HCT116 (cell line): Measurements from ENCODE around the gene TBC1D12. TPM values are rescaled to one million over a fixed set of nuclear protein-coding genes. Genes with fewer than 3 reads are reported as not detected.

Experiments used
- ATAC-seq: fragments of 200-7000 bp; cut with Tn5 transposase; 2 replicates; pipeline ENCODE4 v1.9.1; 2020; ENCODE audit warnings: mild to moderate bottlenecking, moderate library complexity
- BruUV-seq: library from RNA; stranded (reverse); fragments of 400-500 nt; replicated peaks from 2 replicates; lab custom pipeline; 2021; lab: Mats Ljungman, UMichigan
- CTCF ChIA-PET: fragments of 300-600 bp; sonication (Branson Sonifier 250); formaldehyde crosslinking; loops from one replicate; lab custom pipeline; 2021; ENCODE audit warnings: antibody characterized with exemption; lab: Charles Lee
- POLR2A ChIA-PET: fragments of 300-600, 350-600 bp; sonication (Branson Sonifier 250); formaldehyde crosslinking; loops from one replicate; lab custom pipeline; 2021; ENCODE audit warnings: antibody characterized with exemption; lab: Charles Lee
- RAD21 ChIA-PET, 2 experiments: fragments of 300-600 bp; sonication (Branson Sonifier 250); formaldehyde crosslinking; loops; one replicate each; lab custom pipeline; 2023; ENCODE audit warnings: low total read pairs in 2 of 2; ENCODE audit not compliant: uncharacterized antibody in 2 of 2, unreplicated experiment in 2 of 2, low non-redundant PET in 1 of 2; lab: Charles Lee
- DNase-seq: peaks from one replicate; pipeline ENCODE4 v3.0.0-alpha.2; 2010; ENCODE audit warnings: low read depth, low spot score
- H2AFZ ChIP-seq: fragments of 200-600 bp; shearing (Covaris generic), sonication (generic); 2 replicates; pipeline ENCODE4 v1.6.1; 2017; ENCODE audit warnings: low read depth, mixed run types, mixed read lengths, antibody characterized with exemption, low read length; ENCODE audit not compliant: poor library complexity, severe bottlenecking
- H3K27ac ChIP-seq: 2 replicates; pipeline ENCODE4 v1.5.1; 2012; ENCODE audit warnings: low read depth, low read length
- H3K27me3 ChIP-seq: fragments of 200-600 bp; sonication (generic); 2 replicates; pipeline ENCODE4 v1.6.1; 2016; ENCODE audit warnings: mixed run types, low read length, mixed read lengths; ENCODE audit not compliant: insufficient read depth
- H3K36me3 ChIP-seq, 2 experiments: fragments of 200-500 bp in 1 of 2; fragments of 200-600 bp in 1 of 2; sonication (Bioruptor generic) in 1 of 2; sonication (generic) in 1 of 2; 2 replicates each; pipeline versions ENCODE4 v1.5.1 to v1.6.1; 2014 to 2016; ENCODE audit warnings: low read length in 2 of 2, inconsistent platforms in 1 of 2, mixed read lengths in 1 of 2, mixed run types in 1 of 2; ENCODE audit not compliant: insufficient read depth in 2 of 2, control insufficient read depth in 1 of 2
- H3K4me1 ChIP-seq, 2 experiments: fragments of 200-600 bp in 1 of 2; sonication (generic) in 1 of 2; 2 replicates each; pipeline versions ENCODE4 v1.5.1 to v1.6.1; 2012 to 2017; ENCODE audit warnings: low read length in 2 of 2, inconsistent platforms in 1 of 2, mild to moderate bottlenecking in 1 of 2, mixed read lengths in 1 of 2, mixed run types in 1 of 2, moderate library complexity in 1 of 2; ENCODE audit not compliant: insufficient read depth in 2 of 2, control insufficient read depth in 1 of 2
- H3K4me2 ChIP-seq: fragments of 200-600 bp; sonication (generic); 2 replicates; pipeline ENCODE4 v1.6.1; 2017; ENCODE audit warnings: mixed run types, low read length, mixed read lengths
- H3K4me3 ChIP-seq, 2 experiments: fragments of 200-600 bp in 1 of 2; sonication (generic) in 1 of 2; replicated peaks in 1 of 2; 2 replicates each; pipeline ENCODE4 v1.5.1; 2011 to 2016; ENCODE audit warnings: low read length in 2 of 2, control low read depth in 1 of 2, low read depth in 1 of 2, mild to moderate bottlenecking in 1 of 2, mixed read lengths in 1 of 2, mixed run types in 1 of 2
- H3K79me2 ChIP-seq: fragments of 200-600 bp; sonication (generic); 2 replicates; pipeline ENCODE4 v1.6.1; 2017; ENCODE audit warnings: mild to moderate bottlenecking, mixed run types, low read length, moderate library complexity, mixed read lengths; ENCODE audit not compliant: insufficient read depth
- H3K9ac ChIP-seq: fragments of 200-600 bp; sonication (generic); 2 replicates; pipeline ENCODE4 v1.6.1; 2016; ENCODE audit warnings: low read length, mixed read lengths
- H3K9me2 ChIP-seq: fragments of 200-600 bp; sonication (generic), shearing (Covaris generic); 2 replicates; pipeline ENCODE4 v1.6.1; 2017; ENCODE audit warnings: mixed run types, mild to moderate bottlenecking, moderate library complexity; ENCODE audit not compliant: insufficient read depth
- H3K9me3 ChIP-seq, 2 experiments: fragments of 200-500 bp in 1 of 2; fragments of 200-600 bp in 1 of 2; sonication (Bioruptor generic) in 1 of 2; sonication (generic) in 1 of 2; 2 replicates each; pipeline ENCODE4 v1.6.1; 2014 to 2017; ENCODE audit warnings: low read length in 2 of 2, mixed read lengths in 2 of 2, inconsistent platforms in 1 of 2, low read depth in 1 of 2, mild to moderate bottlenecking in 1 of 2, mixed run types in 1 of 2, moderate library complexity in 1 of 2; ENCODE audit not compliant: control insufficient read depth in 1 of 2, insufficient read depth in 1 of 2
- H4K20me1 ChIP-seq: fragments of 200-600 bp; sonication (generic), shearing (Covaris generic); 2 replicates; pipeline ENCODE4 v1.6.1; 2017; ENCODE audit warnings: mixed run types, mild to moderate bottlenecking, moderate library complexity; ENCODE audit not compliant: insufficient read depth
- ATF3 ChIP-seq: IDR thresholded peaks from 2 replicates; pipeline ENCODE4 v1.6.1; 2012
- CBX3 ChIP-seq: IDR thresholded peaks from 2 replicates; pipeline ENCODE4 v1.6.1; 2012; ENCODE audit warnings: low read depth
- CEBPB ChIP-seq: IDR thresholded peaks from 2 replicates; pipeline ENCODE4 v1.6.1; 2012; ENCODE audit warnings: low read depth
- CTCF ChIP-seq, 3 experiments: fragments of 200-600 bp in 1 of 3; sonication (generic) in 1 of 3; IDR thresholded peaks in 2 of 3; conservative IDR thresholded peaks in 1 of 3; 2 replicates each; pipeline ENCODE4 v1.5.1; 2012 to 2017; ENCODE audit warnings: low read depth in 2 of 3, low read length in 2 of 3, antibody characterized with exemption in 1 of 3, borderline replicate concordance in 1 of 3, control low read depth in 1 of 3, mild to moderate bottlenecking in 1 of 3, mixed read lengths in 1 of 3, mixed run types in 1 of 3, moderate library complexity in 1 of 3; ENCODE audit not compliant: insufficient read depth in 1 of 3
- EGR1 ChIP-seq: IDR thresholded peaks from 2 replicates; pipeline ENCODE4 v1.6.1; 2012; ENCODE audit warnings: low read depth
- ELF1 ChIP-seq: IDR thresholded peaks from 2 replicates; pipeline ENCODE4 v1.6.1; 2012; ENCODE audit warnings: low read depth, borderline replicate concordance
- EZH2phosphoT487 ChIP-seq: fragments of 200-600 bp; IDR thresholded peaks from 2 replicates; pipeline ENCODE4 v1.6.1; 2018; ENCODE audit warnings: antibody characterized with exemption, borderline replicate concordance
- FOSL1 ChIP-seq: IDR thresholded peaks from 2 replicates; pipeline ENCODE4 v1.6.1; 2012; ENCODE audit warnings: low read depth
- POLR2A ChIP-seq: IDR thresholded peaks from 2 replicates; pipeline ENCODE4 v1.7.0; 2011; ENCODE audit warnings: borderline replicate concordance; ENCODE audit not compliant: insufficient read depth, insufficient read length; ENCODE audit errors: extremely low read depth
- POLR2AphosphoS5 ChIP-seq: IDR thresholded peaks from 2 replicates; pipeline ENCODE4 v1.6.1; 2011; ENCODE audit warnings: mild to moderate bottlenecking, low read depth, low read length, moderate library complexity
- RAD21 ChIP-seq: IDR thresholded peaks from 2 replicates; pipeline ENCODE4 v1.6.1; 2012; ENCODE audit warnings: low read depth, mild to moderate bottlenecking
- REST ChIP-seq: IDR thresholded peaks from 2 replicates; pipeline ENCODE4 v1.6.1; 2012; ENCODE audit warnings: low read depth
- SIN3A ChIP-seq: IDR thresholded peaks from 2 replicates; pipeline ENCODE4 v1.6.1; 2012; ENCODE audit warnings: low read depth
- SRF ChIP-seq: IDR thresholded peaks from 2 replicates; pipeline ENCODE4 v1.6.1; 2012; ENCODE audit warnings: low read depth
- TCF7L2 ChIP-seq: IDR thresholded peaks from 2 replicates; pipeline ENCODE4 v1.7.0; 2011; ENCODE audit warnings: borderline replicate concordance, inconsistent platforms; ENCODE audit not compliant: insufficient read depth, insufficient read length; ENCODE audit errors: extremely low read depth
- YY1 ChIP-seq: IDR thresholded peaks from 2 replicates; pipeline ENCODE4 v1.6.1; 2011; ENCODE audit warnings: low read length, low read depth, moderate library complexity, mild to moderate bottlenecking; ENCODE audit not compliant: insufficient replicate concordance; ENCODE audit errors: extremely low read depth
- ZFX ChIP-seq: fragments of 450-650 bp; IDR thresholded peaks from 2 replicates; pipeline ENCODE4 v1.6.1; 2017
- intact Hi-C: fragments of 100-400 bp; cut with micrococcal nuclease; formaldehyde crosslinking; loops from 2 replicates; pipeline ENCODE4 v1.10.0; 2022
- total RNA-seq: library from RNA; stranded (reverse); gene quantifications from one replicate; pipeline ENCODE4 v1.2.1, GENCODE V29; 2021; ENCODE audit not compliant: unreplicated experiment

TBC1D12 gene
- total RNA-seq, 1 experiment from 2014 or later: 7.1 TPM

GRCh38 chr10:94355841-94356240 is 46.5 kb upstream of the TBC1D12 start:
- H3K27ac ChIP-seq: no peak overlapping the region
- H3K4me3 ChIP-seq: no peak overlapping the region
- ChIA-PET POLR2A (no interaction called here), CTCF (interaction anchor here (0.7 kb wide), 1 partner anchor 88 kb away, joined by 3 read pairs; no protein-coding TSS in a partner anchor), RAD21 (no interaction called here)
- H2AFZ ChIP-seq: no peak overlapping the region
- peaks cover 8 to 18% of the 10 kb centered on the region in 2 experiments for H3K4me1 ChIP-seq
- H3K9ac ChIP-seq: no peak overlapping the region
- no peaks in the 10 kb centered on the region for H3K27me3 ChIP-seq
- no peak overlapping the region for H3K4me2 ChIP-seq
- H4K20me1 ChIP-seq: 0 out of 2 replicates have a peak, but pooled peaks cover 5% of the 10 kb centered on the region
- no peaks in the 10 kb centered on the region for H3K9me3 ChIP-seq
- intact Hi-C loops: no loop called here
- peaks cover 53 to 76% of the 10 kb centered on the region in 2 experiments for H3K36me3 ChIP-seq
- H3K79me2 ChIP-seq: peaks cover 93% of the 10 kb centered on the region
- DNase-seq (no peak), ATAC-seq (no peak)
- no peaks in the 10 kb centered on the region for H3K9me2 ChIP-seq
- no TSS peak for BruUV-seq
- TF ChIP-seq REST: no peak
- no peak for TF ChIP-seq YY1
- TF ChIP-seq SIN3A: no peak
- TF ChIP-seq EGR1: no peak
- no peak for TF ChIP-seq RAD21
- TF ChIP-seq ATF3: no peak
- no peak for TF ChIP-seq FOSL1
- no peak for TF ChIP-seq CBX3
- TF ChIP-seq ZFX: no peak
- no peak for TF ChIP-seq CTCF (IDR thresholded peaks at IDR 0.05 in 2 of 3, conservative IDR thresholded peaks at IDR 0.05 in 1 of 3; ENCODE audit: borderline replicate concordance in 1 of 3, insufficient read depth in 1 of 3, low read depth in 2 of 3, low read length in 2 of 3)
- TF ChIP-seq POLR2AphosphoS5: no peak
- TF ChIP-seq POLR2A: no peak
- no peak for TF ChIP-seq TCF7L2
- no peak for TF ChIP-seq EZH2phosphoT487
- TF ChIP-seq CEBPB: no peak
- TF ChIP-seq ELF1: no peak
- TF ChIP-seq SRF: no peak
